Lower lobe of right lung (tissue), 2 donors: ENCODE data around the gene SLIT1. TPM values are rescaled to one million over a fixed set of nuclear protein-coding genes. Genes with fewer than 3 reads are reported as not detected.

Source experiments
- ATAC-seq, 2 donors: fragments of 200-7000 bp; cut with Tn5 transposase; one replicate each; pipeline ENCODE4 v1.9.1; 2020 to 2022; ENCODE audit warnings: mild to moderate bottlenecking in 2 of 2, moderate library complexity in 2 of 2
- DNase-seq: peaks from one replicate; pipeline ENCODE4 v3.0.0-alpha.2; 2020
- H3K27ac ChIP-seq: fragments of 200-600 bp; one replicate; pipeline ENCODE4 v1.8.0; 2022
- H3K27me3 ChIP-seq: fragments of 200-600 bp; one replicate; pipeline ENCODE4 v1.8.0; 2022; ENCODE audit warnings: low read depth
- H3K36me3 ChIP-seq: fragments of 200-600 bp; one replicate; pipeline ENCODE4 v1.8.0; 2022; ENCODE audit warnings: mild to moderate bottlenecking
- H3K4me1 ChIP-seq: fragments of 200-600 bp; one replicate; pipeline ENCODE4 v1.8.0; 2022
- H3K4me3 ChIP-seq: fragments of 200-600 bp; one replicate; pipeline ENCODE4 v1.8.0; 2022; ENCODE audit warnings: mild to moderate bottlenecking
- H3K9me3 ChIP-seq: fragments of 200-600 bp; one replicate; pipeline ENCODE4 v1.8.0; 2022
- intact Hi-C: fragments of 100-400 bp; cut with DNase I; formaldehyde crosslinking; loops from one replicate; pipeline ENCODE4 v1.11.0; 2022
- total RNA-seq: library from RNA; stranded (reverse); fragmentation: NEBNext Ultra II Directional; extraction: Animal tissue kit (Norgen Biotek cat#: 25700); gene quantifications from one replicate; pipeline ENCODE4 v1.2.1, GENCODE V29; 2021
- TF ChIP-seq, protein P1 (sequence below): fragments of 200-600 bp; IDR thresholded peaks from one replicate; pipeline ENCODE4 v1.8.0; 2022; ENCODE audit warnings: antibody characterized with exemption, mild to moderate bottlenecking
- donor health status: DM: no; HTN: yes; CAD: no; lungs with severe emphysema.

Gene SLIT1
- total RNA-seq, 1 donor from 2014 or later, result 0.41 TPM

DNA sequence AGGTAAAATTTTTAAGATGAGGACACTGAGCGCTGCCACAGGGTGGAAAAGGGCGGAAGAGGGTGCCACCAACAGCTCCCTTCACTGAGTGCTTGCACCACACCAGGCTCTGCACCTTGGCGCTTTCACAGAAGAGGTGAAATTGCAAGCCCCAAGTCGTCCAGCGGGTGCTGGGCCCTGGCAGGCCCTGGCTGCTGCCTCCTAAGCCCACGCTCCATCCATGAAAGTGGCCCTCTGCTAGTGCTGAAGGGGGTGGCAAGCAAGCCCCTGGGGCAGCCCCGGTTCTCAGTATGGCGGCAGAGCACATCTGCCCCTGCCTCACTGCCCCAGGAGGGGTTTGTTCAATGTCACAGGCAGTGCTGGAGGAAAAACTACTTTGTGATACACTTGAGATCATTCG lies 95.1 kb downstream of the SLIT1 start:
- no peak overlapping the region for H3K27ac ChIP-seq

GRCh38 chr10:97090035-97090434 lies 95.7 kb downstream of the SLIT1 start:
- H3K27ac ChIP-seq, result no peak overlapping the region
- TF ChIP-seq, protein P1, sequence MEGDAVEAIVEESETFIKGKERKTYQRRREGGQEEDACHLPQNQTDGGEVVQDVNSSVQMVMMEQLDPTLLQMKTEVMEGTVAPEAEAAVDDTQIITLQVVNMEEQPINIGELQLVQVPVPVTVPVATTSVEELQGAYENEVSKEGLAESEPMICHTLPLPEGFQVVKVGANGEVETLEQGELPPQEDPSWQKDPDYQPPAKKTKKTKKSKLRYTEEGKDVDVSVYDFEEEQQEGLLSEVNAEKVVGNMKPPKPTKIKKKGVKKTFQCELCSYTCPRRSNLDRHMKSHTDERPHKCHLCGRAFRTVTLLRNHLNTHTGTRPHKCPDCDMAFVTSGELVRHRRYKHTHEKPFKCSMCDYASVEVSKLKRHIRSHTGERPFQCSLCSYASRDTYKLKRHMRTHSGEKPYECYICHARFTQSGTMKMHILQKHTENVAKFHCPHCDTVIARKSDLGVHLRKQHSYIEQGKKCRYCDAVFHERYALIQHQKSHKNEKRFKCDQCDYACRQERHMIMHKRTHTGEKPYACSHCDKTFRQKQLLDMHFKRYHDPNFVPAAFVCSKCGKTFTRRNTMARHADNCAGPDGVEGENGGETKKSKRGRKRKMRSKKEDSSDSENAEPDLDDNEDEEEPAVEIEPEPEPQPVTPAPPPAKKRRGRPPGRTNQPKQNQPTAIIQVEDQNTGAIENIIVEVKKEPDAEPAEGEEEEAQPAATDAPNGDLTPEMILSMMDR, result no peak
- no peaks in the 10 kb centered on the region for H3K9me3 ChIP-seq
- ATAC-seq, result no peak
- H3K4me3 ChIP-seq, result no peak overlapping the region
- no peak for DNase-seq
- peaks cover 24% of the 10 kb centered on the region for H3K27me3 ChIP-seq
- intact Hi-C loops, result no loop called here
- no peaks in the 10 kb centered on the region for H3K4me1 ChIP-seq
- H3K36me3 ChIP-seq, result no peaks in the 10 kb centered on the region

More for the DNA sequence above, 95.1 kb downstream of the SLIT1 start:
- Histone ChIP-seq H3K9me3 (no peaks in the 10 kb centered on the region), H3K36me3 (no peaks in the 10 kb centered on the region), H3K4me1 (no peaks in the 10 kb centered on the region), H3K4me3 (no peak overlapping the region), H3K27me3 (peaks cover 21% of the 10 kb centered on the region)
- TF ChIP-seq, protein P1, result no peak
- DNase-seq (no peak), ATAC-seq (no peak)
- intact Hi-C loops, result no loop called here

GRCh38 chr10:97089209-97089870 lies 96.4 kb downstream of the SLIT1 start:
- H3K4me1 ChIP-seq, result no peaks in the 10 kb centered on the region
- intact Hi-C loops, result no loop called here
- no peak overlapping the region for H3K4me3 ChIP-seq
- ATAC-seq (no peak), DNase-seq (no peak)
- TF ChIP-seq, protein P1, result no peak
- no peaks in the 10 kb centered on the region for H3K36me3 ChIP-seq
- H3K27ac ChIP-seq, result no peak overlapping the region
- H3K27me3 ChIP-seq, result peaks cover 25% of the 10 kb centered on the region
- H3K9me3 ChIP-seq, result no peaks in the 10 kb centered on the region

GRCh38 chr10:97087296-97087695 lies 98.5 kb downstream of the SLIT1 start:
- Histone ChIP-seq H3K4me1 (no peaks in the 10 kb centered on the region), H3K9me3 (no peaks in the 10 kb centered on the region), H3K36me3 (no peaks in the 10 kb centered on the region), H3K4me3 (no peak overlapping the region), H3K27me3 (peaks cover 29% of the 10 kb centered on the region), H3K27ac (no peak overlapping the region)
- ATAC-seq (no peak), DNase-seq (no peak)
- intact Hi-C loops, result no loop called here
- TF ChIP-seq, protein P1, result no peak

DNA sequence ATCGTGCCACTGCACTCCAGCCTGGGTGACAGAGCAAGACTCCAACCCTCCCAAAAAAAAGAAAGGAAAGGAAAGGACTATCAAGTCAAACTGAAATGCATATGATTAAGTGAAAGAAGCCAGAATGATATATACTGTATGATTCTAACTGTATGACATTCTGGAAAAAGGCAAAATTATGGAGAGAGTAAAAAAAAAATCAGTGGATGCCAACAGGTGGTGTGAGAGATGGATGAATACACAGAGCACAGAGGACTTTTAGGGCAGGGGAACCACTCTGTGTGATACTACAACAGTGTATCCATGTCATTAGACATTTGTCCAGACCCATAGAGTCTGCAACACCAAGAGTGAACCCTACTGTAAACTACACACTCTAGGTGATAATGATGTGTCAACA lies 99.2 kb downstream of the SLIT1 start:
- H3K27ac ChIP-seq, result no peak overlapping the region
- H3K36me3 ChIP-seq, result no peaks in the 10 kb centered on the region
- ATAC-seq (no peak), DNase-seq (no peak)
- H3K4me1 ChIP-seq, result no peaks in the 10 kb centered on the region
- intact Hi-C loops, result no loop called here
- H3K4me3 ChIP-seq, result no peak overlapping the region
- TF ChIP-seq, protein P1, result no peak
- no peaks in the 10 kb centered on the region for H3K9me3 ChIP-seq
- peaks cover 33% of the 10 kb centered on the region for H3K27me3 ChIP-seq
